ENCODE results near the gene CELA2B. TPM values are rescaled to one million over a fixed set of nuclear protein-coding genes. Genes with fewer than 3 reads are reported as not detected.

The CELA2B gene
- total and polyA plus RNA-seq, 2 of the 8 experiments (the other 6 are each of a cell fraction or from before 2014, with no cell fraction given), result not detected

GRCh38 chr1:15526490-15527339, 50.8 kb downstream of the CELA2B start, which contains the start of gene DNAJC16 (continued):
- TF ChIP-seq ZNF274 (IDR thresholded peaks at IDR 0.05; ENCODE audit: borderline replicate concordance, extremely low read depth, low read length) (no peak), USF2 (IDR thresholded peaks at IDR 0.05; ENCODE audit: low read length) (peak; percentile 98), CTBP2 (IDR thresholded peaks at IDR 0.05; ENCODE audit: borderline replicate concordance, insufficient read depth, insufficient read length, low read length) (no peak), RNF2 (IDR thresholded peaks at IDR 0.05; ENCODE audit: borderline replicate concordance, low read depth, low read length, missing control alignments, poor library complexity, severe bottlenecking) (no peak), CHD1 (IDR thresholded peaks at IDR 0.05; ENCODE audit: low read depth, low read length) (no peak), RXRA (IDR thresholded peaks at IDR 0.05; ENCODE audit: insufficient read depth, low read depth, low read length) (no peak), TAF1 (IDR thresholded peaks at IDR 0.05; ENCODE audit: low read depth, low read length) (peak; percentile 77), JUN (IDR thresholded peaks at IDR 0.05; ENCODE audit: low read depth, low read length) (no peak), SRF (IDR thresholded peaks at IDR 0.05; ENCODE audit: low read depth, low read length) (peak; percentile 22; the same call in 1 of the 2 replicates), CEBPB (IDR thresholded peaks at IDR 0.05; ENCODE audit: low read depth, low read length) (peak; percentile 55), CBX5 (IDR thresholded peaks at IDR 0.05; ENCODE audit: low read depth, low read length) (no peak), HDAC6 (IDR thresholded peaks at IDR 0.05; ENCODE audit: low read depth, low read length) (no peak), KDM5A (IDR thresholded peaks at IDR 0.05; ENCODE audit: low read length) (no peak), POU5F1 (IDR thresholded peaks at IDR 0.05; ENCODE audit: low read depth, low read length) (no peak), TAF7 (optimal IDR thresholded peaks at IDR 0.05; ENCODE audit: borderline replicate concordance, low read depth, low read length) (peak; percentile 79), POLR2A (IDR thresholded peaks at IDR 0.05; ENCODE audit: control extremely low read depth in 1 of 2, low read depth in 2 of 2, low read length in 2 of 2) (peak; percentile 56 to 90), KDM4A (IDR thresholded peaks at IDR 0.05; ENCODE audit: low read depth, low read length, severe bottlenecking) (peak; percentile 72), TEAD4 (IDR thresholded peaks at IDR 0.05; ENCODE audit: low read depth, low read length) (0 out of 2 replicates have a peak, but pooled peaks have one; percentile 27), POLR2AphosphoS5 (IDR thresholded peaks at IDR 0.05; ENCODE audit: low read depth, low read length) (peak; percentile 85), BRCA1 (IDR thresholded peaks at IDR 0.05; ENCODE audit: low read depth, low read length) (no peak)

All from H1 (cell line).